GM21717 (cell line): ENCODE measurements around the gene MMP10.

Experiments
- ATAC-seq: cut with Tn5 transposase; IDR thresholded peaks from one replicate; pipeline ENCODE4 v1.9.1; 2021; ENCODE audit warnings: mild to moderate bottlenecking, moderate library complexity; ENCODE audit not compliant: unreplicated experiment

The MMP10 gene

GRCh38 chr11:102780491-102780918, at the start of gene MMP10:
MMP10 (minus strand) TSS chr11:102780628; CDS start chr11:102780591, 37 bp downstream.
- no peak for ATAC-seq

- ATAC-seq: no peak
Observed at GRCh38 chr11:102829316-102830000, 49.0 kb upstream of the MMP10 start.

GRCh38 chr11:102824556-102824955, 44.1 kb upstream of the MMP10 start:
- ATAC-seq: no peak

- no peak for ATAC-seq
Observed at GRCh38 chr11:102819491-102819890, 39.1 kb upstream of the MMP10 start.

- no peak for ATAC-seq
Observed at GRCh38 chr11:102813484-102813883, 33.1 kb upstream of the MMP10 start.

- ATAC-seq: no peak
Observed at GRCh38 chr11:102812188-102812587, 31.8 kb upstream of the MMP10 start.

- ATAC-seq: no peak
Observed at GRCh38 chr11:102810950-102811660, 30.7 kb upstream of the MMP10 start.

- ATAC-seq: no peak
Observed at GRCh38 chr11:102809971-102810370, 29.5 kb upstream of the MMP10 start.

- ATAC-seq: no peak
Observed at GRCh38 chr11:102807921-102808320, 27.5 kb upstream of the MMP10 start.

GRCh38 chr11:102806296-102806695, 25.9 kb upstream of the MMP10 start:
- no peak for ATAC-seq

- no peak for ATAC-seq
Observed at GRCh38 chr11:102802341-102802740, 21.9 kb upstream of the MMP10 start.

- no peak for ATAC-seq
Observed at GRCh38 chr11:102800767-102801166, 20.3 kb upstream of the MMP10 start.

GRCh38 chr11:102799681-102800340, 19.4 kb upstream of the MMP10 start:
- ATAC-seq: no peak

- ATAC-seq: no peak
Observed at GRCh38 chr11:102798012-102798746, 17.8 kb upstream of the MMP10 start, which contains the start of gene MMP1. MMP1 (minus strand) TSS chr11:102798160; CDS start chr11:102798092, 68 bp downstream.

GRCh38 chr11:102794382-102794781, 14.0 kb upstream of the MMP10 start:
- ATAC-seq: peak; percentile 93

GRCh38 chr11:102793677-102794290, 13.4 kb upstream of the MMP10 start:
- no peak for ATAC-seq

GRCh38 chr11:102792604-102793003, 12.2 kb upstream of the MMP10 start:
- ATAC-seq: no peak

GRCh38 chr11:102791271-102792036, 11.0 kb upstream of the MMP10 start:
- no peak for ATAC-seq

GRCh38 chr11:102788334-102788995, 8.0 kb upstream of the MMP10 start:
- ATAC-seq: no peak
